Caco-2 (cell line): ENCODE measurements around the gene MADD. TPM values are rescaled to one million over a fixed set of nuclear protein-coding genes. Genes with fewer than 3 reads are reported as not detected.

Source experiments
- BruUV-seq: library from RNA; stranded (reverse); fragments of 400-500 nt; replicated peaks from 2 replicates; lab custom pipeline; 2021; lab: Mats Ljungman, UMichigan
- CTCF ChIA-PET: fragments of 300-600 bp; sonication (Branson Sonifier 250); formaldehyde crosslinking; loops from one replicate; lab custom pipeline; 2022; ENCODE audit warnings: antibody characterized with exemption; lab: Charles Lee
- POLR2A ChIA-PET: fragments of 300-600 bp; sonication (Branson Sonifier 250); formaldehyde crosslinking; loops from one replicate; lab custom pipeline; 2022; ENCODE audit warnings: antibody characterized with exemption; lab: Charles Lee
- DNase-seq, 2 experiments: peaks; one replicate each; pipeline versions ENCODE4 v3.0.0 to v3.0.0-alpha.2; 2020 to 2022
- H3K27me3 ChIP-seq: replicated peaks from 2 replicates; pipeline ENCODE4 v1.6.0; 2011; ENCODE audit warnings: low read length; ENCODE audit not compliant: control insufficient read depth, insufficient read depth
- H3K36me3 ChIP-seq: 2 replicates; pipeline ENCODE4 v1.5.1; 2011; ENCODE audit warnings: low read length; ENCODE audit not compliant: control insufficient read depth, insufficient read depth
- H3K4me1 ChIP-seq: fragments of 250-450 bp; sonication (Bioruptor Pico); 2 replicates; pipeline ENCODE4 v1.5.1; 2020; ENCODE audit warnings: mild to moderate bottlenecking
- H3K4me3 ChIP-seq: 2 replicates; pipeline ENCODE4 v1.5.1; 2011; ENCODE audit warnings: low read depth, mild to moderate bottlenecking, control low read depth, low read length
- H3K9me3 ChIP-seq: fragments of 250-450 bp; sonication (Bioruptor Pico); 2 replicates; pipeline ENCODE4 v1.5.1; 2020; ENCODE audit warnings: mild to moderate bottlenecking, moderate library complexity
- H3K27ac Mint-ChIP-seq: one replicate; pipeline ENCODE4 v1.8.0; 2022; ENCODE audit warnings: mixed read lengths; ENCODE audit not compliant: unreplicated experiment
- H3K27me3 Mint-ChIP-seq: one replicate; pipeline ENCODE4 v1.8.0; 2022; ENCODE audit warnings: mixed read lengths; ENCODE audit not compliant: insufficient read depth, unreplicated experiment
- H3K36me3 Mint-ChIP-seq: one replicate; pipeline ENCODE4 v1.8.0; 2022; ENCODE audit warnings: mild to moderate bottlenecking, mixed read lengths; ENCODE audit not compliant: insufficient read depth, unreplicated experiment
- H3K4me1 Mint-ChIP-seq: one replicate; pipeline ENCODE4 v1.8.0; 2022; ENCODE audit warnings: low read depth, mixed read lengths; ENCODE audit not compliant: unreplicated experiment
- H3K4me3 Mint-ChIP-seq: one replicate; pipeline ENCODE4 v1.8.0; 2022; ENCODE audit warnings: mild to moderate bottlenecking, moderate library complexity, mixed read lengths; ENCODE audit not compliant: unreplicated experiment
- H3K9me3 Mint-ChIP-seq: one replicate; pipeline ENCODE4 v1.8.0; 2022; ENCODE audit warnings: mixed read lengths; ENCODE audit not compliant: unreplicated experiment
- intact Hi-C: fragments of 100-400 bp; cut with micrococcal nuclease; formaldehyde crosslinking; loops from one replicate; pipeline ENCODE4 v1.10.0; 2022; ENCODE audit not compliant: unreplicated experiment
- total RNA-seq: library from RNA; stranded (reverse); gene quantifications from 2 replicates; pipeline ENCODE4 v1.2.3, GENCODE V29; 2022
- TF ChIP-seq, protein P1 (sequence below), 2 experiments: fragments of 200-600 bp in 1 of 2; IDR thresholded peaks; 1 replicate in 1 of 2; 2 replicates in 1 of 2; pipeline versions ENCODE4 v1.5.1 to v1.8.0; 2011 to 2022; ENCODE audit warnings: antibody characterized with exemption in 1 of 2, control low read depth in 1 of 2, inconsistent platforms in 1 of 2, low read depth in 1 of 2, low read length in 1 of 2, mild to moderate bottlenecking in 1 of 2, moderate library complexity in 1 of 2; ENCODE audit not compliant: insufficient read depth in 1 of 2, severe bottlenecking in 1 of 2, unreplicated experiment in 1 of 2

MADD gene
- total RNA-seq, 1 experiment from 2014 or later = 63.8 TPM

DNA sequence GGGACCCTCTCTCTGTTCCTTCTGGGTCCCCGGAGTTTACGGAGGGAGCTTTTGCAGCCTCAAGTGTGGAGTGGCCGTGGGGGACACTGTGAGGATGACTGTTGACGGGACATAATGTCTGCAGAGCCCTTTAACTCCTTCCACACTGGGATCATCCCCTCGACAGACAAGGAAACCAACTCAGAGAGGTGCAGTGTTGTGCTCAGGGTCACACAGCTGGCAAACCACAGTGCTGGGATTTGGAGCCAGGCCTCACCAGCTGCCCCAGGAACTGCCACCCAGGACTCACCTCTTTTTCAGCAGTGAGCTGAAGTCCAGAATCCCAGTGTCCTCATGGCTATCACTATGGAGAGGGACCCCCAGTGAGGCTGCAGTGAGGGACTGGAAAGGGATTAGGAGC lies 77.2 kb downstream of the MADD start:
- no peaks in the 10 kb centered on the region for H3K4me1 ChIP-seq
- H3K9me3 Mint-ChIP-seq = no peaks in the 10 kb centered on the region
- H3K4me3 Mint-ChIP-seq = no peak overlapping the region
- no peak overlapping the region for H3K4me3 ChIP-seq
- ChIA-PET POLR2A (no interaction called here), CTCF (interaction anchor here (1.2 kb wide), 1 partner anchor 8 kb away, joined by 3 read pairs; no protein-coding TSS in a partner anchor)
- H3K36me3 Mint-ChIP-seq = no peaks in the 10 kb centered on the region
- intact Hi-C loops = no loop called here
- peaks cover 5% of the 10 kb centered on the region for H3K4me1 Mint-ChIP-seq
- no peaks in the 10 kb centered on the region for H3K9me3 ChIP-seq
- no peak for DNase-seq
- H3K27me3 ChIP-seq = no peaks in the 10 kb centered on the region
- no TSS peak for BruUV-seq
- TF ChIP-seq, protein P1, sequence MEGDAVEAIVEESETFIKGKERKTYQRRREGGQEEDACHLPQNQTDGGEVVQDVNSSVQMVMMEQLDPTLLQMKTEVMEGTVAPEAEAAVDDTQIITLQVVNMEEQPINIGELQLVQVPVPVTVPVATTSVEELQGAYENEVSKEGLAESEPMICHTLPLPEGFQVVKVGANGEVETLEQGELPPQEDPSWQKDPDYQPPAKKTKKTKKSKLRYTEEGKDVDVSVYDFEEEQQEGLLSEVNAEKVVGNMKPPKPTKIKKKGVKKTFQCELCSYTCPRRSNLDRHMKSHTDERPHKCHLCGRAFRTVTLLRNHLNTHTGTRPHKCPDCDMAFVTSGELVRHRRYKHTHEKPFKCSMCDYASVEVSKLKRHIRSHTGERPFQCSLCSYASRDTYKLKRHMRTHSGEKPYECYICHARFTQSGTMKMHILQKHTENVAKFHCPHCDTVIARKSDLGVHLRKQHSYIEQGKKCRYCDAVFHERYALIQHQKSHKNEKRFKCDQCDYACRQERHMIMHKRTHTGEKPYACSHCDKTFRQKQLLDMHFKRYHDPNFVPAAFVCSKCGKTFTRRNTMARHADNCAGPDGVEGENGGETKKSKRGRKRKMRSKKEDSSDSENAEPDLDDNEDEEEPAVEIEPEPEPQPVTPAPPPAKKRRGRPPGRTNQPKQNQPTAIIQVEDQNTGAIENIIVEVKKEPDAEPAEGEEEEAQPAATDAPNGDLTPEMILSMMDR (IDR thresholded peaks at IDR 0.05; ENCODE audit: insufficient read depth in 1 of 2, low read depth in 1 of 2, low read length in 1 of 2, severe bottlenecking in 1 of 2, unreplicated experiment in 1 of 2) = no peak
- no peak overlapping the region for H3K27ac Mint-ChIP-seq
- no peaks in the 10 kb centered on the region for H3K27me3 Mint-ChIP-seq
- no peaks in the 10 kb centered on the region for H3K36me3 ChIP-seq

DNA sequence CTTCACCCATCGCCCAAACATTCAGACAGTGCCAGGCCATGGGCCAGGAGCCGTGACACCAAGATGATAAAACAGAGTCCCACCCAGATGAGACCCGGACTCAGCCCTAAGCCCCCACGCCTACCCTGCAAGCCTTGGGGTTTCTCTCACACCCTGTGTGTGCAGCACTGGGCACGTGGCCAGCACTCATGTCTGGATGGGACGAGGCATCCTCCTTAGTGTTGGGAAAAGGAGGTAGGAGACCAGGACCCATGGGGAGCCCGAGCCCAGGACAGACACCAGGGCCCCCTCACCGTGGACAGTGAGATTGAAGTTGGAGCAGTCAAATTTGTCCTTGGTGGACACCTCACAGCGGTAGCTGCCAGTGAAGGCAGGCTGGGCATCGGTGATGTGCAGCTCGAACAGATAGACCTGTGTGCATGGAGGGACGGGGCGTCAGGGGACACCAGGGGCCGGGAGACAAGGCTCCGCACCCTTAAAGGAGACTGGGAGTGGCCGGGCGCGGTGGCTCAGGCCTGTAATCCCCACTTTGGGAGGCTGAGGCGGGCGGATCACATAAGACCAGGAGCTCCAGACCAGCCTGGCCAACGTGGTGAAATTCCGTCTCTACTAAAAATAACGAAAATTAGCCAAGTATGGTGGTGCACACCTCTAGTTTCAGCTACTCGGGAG lies 78.3 kb downstream of the MADD start:
- H3K27me3 ChIP-seq = no peaks in the 10 kb centered on the region
- H3K4me3 ChIP-seq = no peak overlapping the region
- H3K4me1 Mint-ChIP-seq = peaks cover 5% of the 10 kb centered on the region
- no peak overlapping the region for H3K27ac Mint-ChIP-seq
- intact Hi-C loops = no loop called here
- DNase-seq = no peak
- ChIA-PET POLR2A (interaction anchor here (0.6 kb wide), 1 partner anchor 18 kb away, joined by 5 read pairs; no protein-coding TSS in a partner anchor), CTCF (no interaction called here)
- no peaks in the 10 kb centered on the region for H3K27me3 Mint-ChIP-seq
- H3K4me1 ChIP-seq = no peaks in the 10 kb centered on the region
- no peak overlapping the region for H3K4me3 Mint-ChIP-seq
- H3K9me3 ChIP-seq = no peaks in the 10 kb centered on the region
- TF ChIP-seq, protein P1 (IDR thresholded peaks at IDR 0.05; ENCODE audit: insufficient read depth in 1 of 2, low read depth in 1 of 2, low read length in 1 of 2, severe bottlenecking in 1 of 2, unreplicated experiment in 1 of 2) = no peak
- no TSS peak for BruUV-seq
- no peaks in the 10 kb centered on the region for H3K36me3 ChIP-seq
- no peaks in the 10 kb centered on the region for H3K9me3 Mint-ChIP-seq
- H3K36me3 Mint-ChIP-seq = no peaks in the 10 kb centered on the region

- TF ChIP-seq, protein P1 (IDR thresholded peaks at IDR 0.05; ENCODE audit: insufficient read depth in 1 of 2, low read depth in 1 of 2, low read length in 1 of 2, severe bottlenecking in 1 of 2, unreplicated experiment in 1 of 2) = peak in 1 of 2 experiments; percentile 52
These were observed 78.9 kb downstream of the MADD start for GRCh38 chr11:47348859-47349258.

More at GRCh38 chr11:47348859-47349258, 78.9 kb downstream of the MADD start:
- Histone ChIP-seq H3K9me3 (no peaks in the 10 kb centered on the region), H3K36me3 (no peaks in the 10 kb centered on the region), H3K4me3 (no peak overlapping the region), H3K27me3 (no peaks in the 10 kb centered on the region), H3K4me1 (no peaks in the 10 kb centered on the region)
- no peaks in the 10 kb centered on the region for H3K9me3 Mint-ChIP-seq
- H3K36me3 Mint-ChIP-seq = no peaks in the 10 kb centered on the region
- H3K4me3 Mint-ChIP-seq = no peak overlapping the region
- peak; percentile 55 to 62 for DNase-seq
- H3K27ac Mint-ChIP-seq = no peak overlapping the region
- no TSS peak for BruUV-seq
- H3K4me1 Mint-ChIP-seq = peaks cover 5% of the 10 kb centered on the region
- intact Hi-C loops = no loop called here
- POLR2A ChIA-PET = interaction anchor here (0.6 kb wide), 1 partner anchor 19 kb away, joined by 5 read pairs; no protein-coding TSS in a partner anchor
- CTCF ChIA-PET = no interaction called here
- no peaks in the 10 kb centered on the region for H3K27me3 Mint-ChIP-seq
